HL-60 (cell line): ENCODE results near the gene APLP2.

Experiments
- DNase-seq, 2 experiments: peaks; one replicate each; pipeline ENCODE4 v3.0.0-alpha.2; 2010 to 2020; ENCODE audit warnings: low read depth in 1 of 2, low spot score in 1 of 2
- H3K27ac ChIP-seq: fragments of 250-450 bp; sonication (Bioruptor Pico); replicated peaks from 2 replicates; pipeline ENCODE4 v1.5.1; 2020; ENCODE audit warnings: mild to moderate bottlenecking, moderate library complexity
- H3K27me3 ChIP-seq: fragments of 250-450 bp; sonication (Bioruptor Pico); 2 replicates; pipeline ENCODE4 v1.5.1; 2021; ENCODE audit warnings: mild to moderate bottlenecking, moderate library complexity; ENCODE audit not compliant: insufficient read depth, poor library complexity, severe bottlenecking
- H3K4me3 ChIP-seq: replicated peaks from 2 replicates; pipeline ENCODE4 v1.5.1; 2011; ENCODE audit warnings: mild to moderate bottlenecking, control low read depth, low read length; ENCODE audit not compliant: insufficient read depth
- CTCF ChIP-seq: IDR thresholded peaks from one replicate; pipeline ENCODE4 v1.5.1; 2011; ENCODE audit warnings: low read length, control low read depth, inconsistent platforms; ENCODE audit not compliant: insufficient read depth
- GABPA ChIP-seq: IDR thresholded peaks from 2 replicates; pipeline ENCODE4 v1.6.1; 2012; ENCODE audit warnings: low read depth
- POLR2AphosphoS5 ChIP-seq: IDR thresholded peaks from 2 replicates; pipeline ENCODE4 v1.6.1; 2012; ENCODE audit warnings: low read depth
- REST ChIP-seq: IDR thresholded peaks from 2 replicates; pipeline ENCODE4 v1.6.1; 2012; ENCODE audit warnings: low read depth; ENCODE audit not compliant: insufficient replicate concordance
- SPI1 ChIP-seq: IDR thresholded peaks from 2 replicates; pipeline ENCODE4 v1.6.1; 2012; ENCODE audit warnings: low read depth, mild to moderate bottlenecking, borderline replicate concordance

The APLP2 gene

GRCh38 chr11:130078080-130078479, 8.4 kb downstream of the APLP2 start:
- TF ChIP-seq SPI1 (no peak), GABPA (no peak), CTCF (no peak), POLR2AphosphoS5 (no peak)
- no peak overlapping the region for H3K4me3 ChIP-seq
- no peak overlapping the region for H3K27ac ChIP-seq
- H3K27me3 ChIP-seq = no peaks in the 10 kb centered on the region
- DNase-seq = no peak

GRCh38 chr11:130085671-130086290, 16.1 kb downstream of the APLP2 start:
- DNase-seq = no peak
- Histone ChIP-seq H3K4me3 (no peak overlapping the region), H3K27ac (no peak overlapping the region), H3K27me3 (no peaks in the 10 kb centered on the region)
- TF ChIP-seq POLR2AphosphoS5 (no peak), SPI1 (no peak), REST (no peak), CTCF (no peak), GABPA (no peak)

- H3K4me3 ChIP-seq = no peak overlapping the region
- no peak for DNase-seq
- no peak for TF ChIP-seq CTCF
- no peak for TF ChIP-seq REST
- no peak for TF ChIP-seq POLR2AphosphoS5
- no peak for TF ChIP-seq GABPA
- no peak for TF ChIP-seq SPI1
- no peaks in the 10 kb centered on the region for H3K27me3 ChIP-seq
- no peak overlapping the region for H3K27ac ChIP-seq
These were observed 17.0 kb downstream of the APLP2 start for GRCh38 chr11:130086669-130087068.

GRCh38 chr11:130087294-130087926, 17.7 kb downstream of the APLP2 start:
- no peaks in the 10 kb centered on the region for H3K27me3 ChIP-seq
- no peak overlapping the region for H3K4me3 ChIP-seq
- no peak for TF ChIP-seq CTCF
- no peak for TF ChIP-seq GABPA
- TF ChIP-seq REST = no peak
- TF ChIP-seq POLR2AphosphoS5 = no peak
- TF ChIP-seq SPI1 = no peak
- no peak for DNase-seq
- H3K27ac ChIP-seq = no peak overlapping the region
